K562 (cell line): ENCODE measurements around the gene SNW1.

Source experiments
- FOXA3 ChIP-seq, 2 experiments: fragments of 450-650 bp in 1 of 2; sonication (generic) in 1 of 2; formaldehyde crosslinking; IDR thresholded peaks in 1 of 2; conservative IDR thresholded peaks in 1 of 2; 2 replicates each; pipeline versions ENCODE4 v1.4.0 to v1.8.0; 2020 to 2022; ENCODE audit warnings: mild to moderate bottlenecking in 2 of 2, missing genetic modification reagents in 1 of 2
- NR3C1 ChIP-seq: sonication (generic); formaldehyde crosslinking; IDR thresholded peaks from 2 replicates; pipeline ENCODE4 v1.8.1; 2022; ENCODE audit warnings: missing genetic modification reagents
- TEAD4 ChIP-seq, 2 experiments: sonication (generic) in 1 of 2; formaldehyde crosslinking in 1 of 2; IDR thresholded peaks; 2 replicates each; pipeline versions ENCODE4 v1.6.1 to v1.8.0; 2012 to 2022; ENCODE audit warnings: borderline replicate concordance in 1 of 2, inconsistent platforms in 1 of 2, low read length in 1 of 2, mild to moderate bottlenecking in 1 of 2, missing genetic modification reagents in 1 of 2
- TF ChIP-seq, protein P1 (sequence below): sonication (generic); formaldehyde crosslinking; IDR thresholded peaks from 2 replicates; pipeline ENCODE4 v1.8.0; 2022; ENCODE audit warnings: mild to moderate bottlenecking, missing genetic modification reagents

DNA sequence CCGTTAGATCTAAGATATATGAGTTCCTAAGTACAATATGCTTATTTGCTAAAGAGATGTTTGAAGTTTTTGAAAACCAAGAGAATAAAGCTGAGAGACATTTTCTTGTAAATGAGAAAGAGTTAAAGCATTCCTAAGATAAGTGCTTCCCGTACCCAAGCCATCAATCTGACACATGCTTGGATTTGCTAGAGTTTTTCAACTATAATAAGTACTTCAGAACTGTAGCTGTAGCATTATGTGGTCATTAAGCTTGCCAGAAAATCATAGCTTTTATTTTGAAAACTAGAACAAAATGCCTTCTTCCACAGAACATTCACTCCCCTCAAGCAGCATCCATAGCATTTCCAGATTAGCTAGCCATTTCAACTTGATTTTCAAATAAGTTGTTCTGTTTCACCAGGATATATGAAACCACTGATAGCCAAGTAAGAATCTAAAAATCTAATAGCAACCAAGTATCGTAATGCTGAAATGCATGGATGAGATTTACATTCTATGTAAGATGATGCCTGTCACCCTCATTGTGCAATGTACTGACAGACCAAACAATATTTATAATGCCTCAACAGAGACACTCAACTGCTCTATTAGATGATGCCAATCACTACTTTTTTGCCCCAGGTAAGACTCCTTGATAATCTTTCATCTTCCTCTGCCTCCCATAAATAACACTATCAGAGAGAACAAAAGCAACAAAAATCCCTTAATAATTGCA lies 8.0 kb downstream of the SNW1 start:
- TF ChIP-seq NR3C1 (CRISPR knock-in tag) (no peak), TEAD4 (IDR thresholded peaks at IDR 0.05; ENCODE audit: low read length) (no peak), TEAD4 (CRISPR knock-in tag; IDR thresholded peaks at IDR 0.05; ENCODE audit: borderline replicate concordance) (no peak), FOXA3 (CRISPR knock-in tag; conservative IDR thresholded peaks at IDR 0.05 in 1 of 2, IDR thresholded peaks at IDR 0.05 in 1 of 2) (no peak)
- TF ChIP-seq, protein P1, sequence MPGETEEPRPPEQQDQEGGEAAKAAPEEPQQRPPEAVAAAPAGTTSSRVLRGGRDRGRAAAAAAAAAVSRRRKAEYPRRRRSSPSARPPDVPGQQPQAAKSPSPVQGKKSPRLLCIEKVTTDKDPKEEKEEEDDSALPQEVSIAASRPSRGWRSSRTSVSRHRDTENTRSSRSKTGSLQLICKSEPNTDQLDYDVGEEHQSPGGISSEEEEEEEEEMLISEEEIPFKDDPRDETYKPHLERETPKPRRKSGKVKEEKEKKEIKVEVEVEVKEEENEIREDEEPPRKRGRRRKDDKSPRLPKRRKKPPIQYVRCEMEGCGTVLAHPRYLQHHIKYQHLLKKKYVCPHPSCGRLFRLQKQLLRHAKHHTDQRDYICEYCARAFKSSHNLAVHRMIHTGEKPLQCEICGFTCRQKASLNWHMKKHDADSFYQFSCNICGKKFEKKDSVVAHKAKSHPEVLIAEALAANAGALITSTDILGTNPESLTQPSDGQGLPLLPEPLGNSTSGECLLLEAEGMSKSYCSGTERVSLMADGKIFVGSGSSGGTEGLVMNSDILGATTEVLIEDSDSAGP (CRISPR knock-in tag) = no peak
